GM13976 (cell line): ENCODE results near the gene CAMK1.
A peak's percentile ranks its signal among the peaks of the same experiment; 100 is the strongest.

Source experiments
- DNase-seq: peaks from one replicate; pipeline ENCODE4 v3.0.0; 2012; ENCODE audit warnings: low spot score
- CTCF ChIP-seq: IDR thresholded peaks from 2 replicates; pipeline ENCODE4 v1.5.1; 2012; ENCODE audit warnings: borderline replicate concordance, mild to moderate bottlenecking; ENCODE audit not compliant: insufficient read depth; ENCODE audit errors: extremely low read depth, missing control alignments, control extremely low read depth
- in situ Hi-C: fragments of 300-500 bp; cut with MboI; formaldehyde crosslinking; loops from one replicate; pipeline ENCODE4 v1.12.0; 2022; ENCODE audit warnings: low sequenced_read_pairs, mixed read lengths, inconsistent platforms; ENCODE audit not compliant: unreplicated experiment

CAMK1 gene

GRCh38 chr3:9717563-9717962, 52.2 kb downstream of the CAMK1 start:
- in situ Hi-C loops = no loop called here
- no peak for TF ChIP-seq CTCF

GRCh38 chr3:9716801-9717555, 52.8 kb downstream of the CAMK1 start:
- TF ChIP-seq CTCF = no peak
- no peak for DNase-seq
- in situ Hi-C loops = no loop called here

More at GRCh38 chr3:9717563-9717962, 52.2 kb downstream of the CAMK1 start:
- DNase-seq = no peak

- DNase-seq = no peak
- in situ Hi-C loops = no loop called here
- TF ChIP-seq CTCF = peak; percentile 38
These were observed 53.8 kb downstream of the CAMK1 start for GRCh38 chr3:9715764-9716437.

DNA sequence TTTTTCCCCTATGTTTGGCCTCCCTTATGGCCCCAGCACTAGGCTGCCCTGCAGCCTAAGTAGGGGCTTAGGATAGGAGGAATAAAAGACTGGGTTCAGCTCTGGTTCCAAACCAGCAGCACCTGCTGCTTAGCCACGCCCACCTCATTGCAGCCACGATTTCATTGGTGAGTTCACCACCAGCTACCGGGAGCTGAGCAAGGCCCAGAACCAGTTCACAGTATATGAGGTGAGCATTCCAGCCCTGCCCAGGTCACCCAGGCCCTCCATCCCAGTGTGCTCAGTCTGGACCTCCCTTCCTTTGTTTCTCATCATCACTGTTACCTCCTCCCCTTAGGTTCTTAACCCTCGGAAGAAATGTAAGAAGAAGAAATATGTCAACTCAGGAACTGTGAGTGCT, 54.6 kb downstream of the CAMK1 start:
- in situ Hi-C loops = no loop called here
- DNase-seq = no peak
- TF ChIP-seq CTCF = no peak

GRCh38 chr3:9713142-9713541, 56.6 kb downstream of the CAMK1 start:
- DNase-seq = no peak
- in situ Hi-C loops = no loop called here
- no peak for TF ChIP-seq CTCF

DNA sequence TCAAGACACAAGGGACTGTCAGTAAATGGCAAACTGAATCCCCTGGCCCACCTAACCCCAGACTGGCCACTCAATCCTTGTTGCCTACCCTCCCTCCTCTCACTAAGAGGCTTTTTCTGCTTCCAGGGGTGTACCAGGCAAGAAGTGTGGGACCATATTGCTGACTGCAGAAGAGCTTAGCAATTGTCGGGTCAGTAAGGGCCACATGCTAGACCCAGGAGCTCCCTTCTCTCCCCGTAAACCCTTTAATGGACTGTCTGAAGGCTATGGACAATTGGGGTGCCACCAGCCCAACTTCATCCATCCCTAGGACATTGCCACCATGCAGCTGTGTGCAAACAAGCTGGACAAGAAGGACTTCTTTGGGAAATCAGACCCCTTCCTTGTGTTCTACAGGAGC, 57.3 kb downstream of the CAMK1 start:
- TF ChIP-seq CTCF = no peak
- no peak for DNase-seq
- in situ Hi-C loops = no loop called here
